GM10266 (cell line): ENCODE measurements around the gene DPP3.

Experiments
- DNase-seq: peaks from one replicate; pipeline ENCODE4 v3.0.0; 2012; ENCODE audit errors: extremely low spot score
- TF ChIP-seq, protein P1 (sequence below): IDR thresholded peaks from 2 replicates; pipeline ENCODE4 v1.5.1; 2012; ENCODE audit warnings: mild to moderate bottlenecking, low read depth; ENCODE audit not compliant: control insufficient read depth, insufficient read depth; ENCODE audit errors: missing control alignments

DPP3 gene

GRCh38 chr11:66467034-66467659 is 13.1 kb upstream of the DPP3 start:
- TF ChIP-seq, protein P1, sequence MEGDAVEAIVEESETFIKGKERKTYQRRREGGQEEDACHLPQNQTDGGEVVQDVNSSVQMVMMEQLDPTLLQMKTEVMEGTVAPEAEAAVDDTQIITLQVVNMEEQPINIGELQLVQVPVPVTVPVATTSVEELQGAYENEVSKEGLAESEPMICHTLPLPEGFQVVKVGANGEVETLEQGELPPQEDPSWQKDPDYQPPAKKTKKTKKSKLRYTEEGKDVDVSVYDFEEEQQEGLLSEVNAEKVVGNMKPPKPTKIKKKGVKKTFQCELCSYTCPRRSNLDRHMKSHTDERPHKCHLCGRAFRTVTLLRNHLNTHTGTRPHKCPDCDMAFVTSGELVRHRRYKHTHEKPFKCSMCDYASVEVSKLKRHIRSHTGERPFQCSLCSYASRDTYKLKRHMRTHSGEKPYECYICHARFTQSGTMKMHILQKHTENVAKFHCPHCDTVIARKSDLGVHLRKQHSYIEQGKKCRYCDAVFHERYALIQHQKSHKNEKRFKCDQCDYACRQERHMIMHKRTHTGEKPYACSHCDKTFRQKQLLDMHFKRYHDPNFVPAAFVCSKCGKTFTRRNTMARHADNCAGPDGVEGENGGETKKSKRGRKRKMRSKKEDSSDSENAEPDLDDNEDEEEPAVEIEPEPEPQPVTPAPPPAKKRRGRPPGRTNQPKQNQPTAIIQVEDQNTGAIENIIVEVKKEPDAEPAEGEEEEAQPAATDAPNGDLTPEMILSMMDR: peak; percentile 3
- DNase-seq: peak; percentile 64

DNA sequence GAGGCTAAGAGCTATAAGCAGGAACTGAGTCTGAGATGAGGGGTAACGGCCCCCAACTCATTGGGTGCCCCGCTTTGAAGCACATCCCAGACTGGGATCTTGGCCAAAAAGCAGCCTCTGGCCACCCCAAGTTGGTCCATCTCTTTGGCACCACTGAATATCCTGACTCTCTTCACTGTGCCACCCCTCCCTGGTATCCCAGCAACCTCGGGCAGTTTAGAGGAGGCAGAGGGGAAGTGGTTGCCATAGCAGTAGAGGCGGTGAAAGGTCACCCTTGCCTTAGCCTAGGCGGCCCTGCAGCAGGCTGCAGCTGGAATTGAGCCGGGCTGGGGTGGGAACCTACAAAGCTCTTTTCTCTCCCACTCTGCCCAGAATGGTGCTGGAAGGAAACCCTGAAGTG is 12.5 kb upstream of the DPP3 start:
- TF ChIP-seq, protein P1: no peak
- DNase-seq: no peak

DNA sequence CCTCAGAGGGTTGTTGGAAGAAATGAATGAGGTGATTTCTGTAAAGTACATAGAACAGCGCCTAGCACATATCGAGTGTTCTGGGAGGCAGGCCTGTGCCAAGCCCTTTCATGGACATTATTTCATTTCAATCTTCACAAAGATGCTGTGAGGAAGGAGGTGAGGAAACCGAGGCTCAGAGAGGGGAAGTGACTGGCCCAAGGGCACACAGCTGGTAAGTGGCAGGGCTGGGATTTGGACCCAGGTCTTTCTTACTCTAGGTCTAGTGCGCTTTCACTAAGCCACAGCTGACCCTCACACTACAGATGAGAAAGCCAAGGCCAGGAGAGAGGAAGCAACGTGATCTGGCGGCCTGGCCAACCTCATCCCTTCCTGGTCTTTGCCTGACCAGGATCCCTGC is 11.5 kb upstream of the DPP3 start:
- no peak for DNase-seq
- TF ChIP-seq, protein P1: no peak

DNA sequence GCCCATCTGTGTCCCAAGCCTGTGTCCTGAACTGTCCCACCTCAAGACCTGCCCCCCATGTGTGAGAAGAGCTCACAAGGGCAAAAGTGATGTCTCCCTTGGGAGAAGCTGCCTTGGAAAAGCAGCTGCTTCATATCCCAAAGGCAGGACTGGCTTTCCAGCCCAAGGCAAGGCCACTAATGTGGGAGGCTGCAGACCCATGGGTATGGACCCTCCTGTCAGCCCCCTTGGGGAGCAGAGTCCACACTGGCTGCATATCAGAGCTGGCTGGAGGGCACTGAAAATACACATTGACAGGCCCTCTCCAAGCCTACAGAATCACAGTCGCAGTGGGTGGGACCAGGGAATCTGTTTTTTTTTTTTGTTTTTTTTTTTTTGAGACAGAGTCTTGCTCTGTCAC is 10.8 kb upstream of the DPP3 start:
- DNase-seq: no peak
- TF ChIP-seq, protein P1: no peak

GRCh38 chr11:66470015-66470414 is 10.2 kb upstream of the DPP3 start:
- TF ChIP-seq, protein P1: no peak
- DNase-seq: no peak

DNA sequence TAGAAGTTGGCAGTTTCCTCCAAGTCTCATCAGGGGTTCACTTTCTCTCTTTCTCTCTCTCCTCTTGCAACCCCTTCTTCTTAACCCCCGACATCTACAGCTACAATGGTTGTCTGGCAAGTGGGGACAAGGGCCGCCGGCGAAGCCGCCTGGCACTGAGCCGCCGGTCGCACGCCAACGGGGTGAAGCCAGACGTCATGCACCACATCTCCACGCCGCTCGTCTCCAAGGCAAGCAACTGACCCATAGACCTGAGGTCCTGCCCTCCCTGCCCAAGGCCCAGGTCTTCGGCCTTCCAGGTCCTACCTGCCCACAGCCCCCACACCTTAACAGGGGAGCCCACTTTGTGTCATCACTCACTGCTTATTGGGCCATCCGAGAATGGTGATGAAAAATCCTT is 9.1 kb upstream of the DPP3 start:
- TF ChIP-seq, protein P1: no peak
- DNase-seq: no peak

GRCh38 chr11:66472054-66472453 is 8.2 kb upstream of the DPP3 start:
- TF ChIP-seq, protein P1: no peak
- no peak for DNase-seq
